SK-MEL-5 (cell line): ENCODE data around the gene IGFALS. TPM values are rescaled to one million over a fixed set of nuclear protein-coding genes. Genes with fewer than 3 reads are reported as not detected.

Experiments used
- DNase-seq: peaks from one replicate; pipeline ENCODE4 v3.0.0-alpha.2; 2016; ENCODE audit warnings: low read depth, low spot score
- in situ Hi-C: cut with HindIII; loops from 2 replicates; pipeline ENCODE4 v1.10.0; 2016; ENCODE audit warnings: low sequenced_read_pairs, high pct_unique_total_duplicates, low pct_unique_long_range_greater_than_20kb
- total RNA-seq: library from RNA; depleted of rRNA; stranded (reverse); fragments of >200 nt; shearing (Covaris generic); gene quantifications from 2 replicates; pipeline ENCODE4 v1.2.3, GENCODE V29; 2014

IGFALS gene
- total RNA-seq, 1 experiment from 2014 or later, result not detected

- in situ Hi-C loops, result no loop called here
- no peak for DNase-seq
Measured at GRCh38 chr16:1762879-1763520, 30.5 kb downstream of the IGFALS start.

- no peak for DNase-seq
- in situ Hi-C loops, result no loop called here
Measured at GRCh38 chr16:1762196-1762878, 31.2 kb downstream of the IGFALS start.

GRCh38 chr16:1761751-1762150 lies 31.8 kb downstream of the IGFALS start:
- in situ Hi-C loops, result no loop called here
- no peak for DNase-seq

- no peak for DNase-seq
- in situ Hi-C loops, result no loop called here
Measured at GRCh38 chr16:1760911-1761310, 32.6 kb downstream of the IGFALS start.

DNA sequence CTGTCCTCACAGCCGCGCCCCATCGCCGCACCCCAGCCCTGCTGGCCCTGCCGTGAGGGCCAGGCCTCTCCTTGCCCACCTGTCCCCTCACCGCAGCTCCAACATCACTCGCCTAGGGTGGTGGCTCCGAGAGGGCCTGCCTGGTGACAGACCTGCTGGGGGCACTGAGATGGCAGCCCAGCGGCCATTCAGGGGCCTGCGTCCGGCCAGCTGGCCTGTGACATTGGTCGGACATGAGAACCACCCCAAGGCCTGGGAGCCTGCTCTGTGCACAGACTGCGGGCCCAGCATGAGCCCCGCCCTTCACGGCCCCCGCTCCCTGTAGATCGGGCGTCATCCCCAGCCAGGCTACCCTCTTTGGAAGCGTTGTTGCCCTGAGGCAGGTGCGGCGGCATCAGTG lies 34.0 kb downstream of the IGFALS start:
- in situ Hi-C loops, result no loop called here
- DNase-seq, result no peak

- in situ Hi-C loops, result no loop called here
- no peak for DNase-seq
Measured at GRCh38 chr16:1758923-1759322, 34.6 kb downstream of the IGFALS start.

DNA sequence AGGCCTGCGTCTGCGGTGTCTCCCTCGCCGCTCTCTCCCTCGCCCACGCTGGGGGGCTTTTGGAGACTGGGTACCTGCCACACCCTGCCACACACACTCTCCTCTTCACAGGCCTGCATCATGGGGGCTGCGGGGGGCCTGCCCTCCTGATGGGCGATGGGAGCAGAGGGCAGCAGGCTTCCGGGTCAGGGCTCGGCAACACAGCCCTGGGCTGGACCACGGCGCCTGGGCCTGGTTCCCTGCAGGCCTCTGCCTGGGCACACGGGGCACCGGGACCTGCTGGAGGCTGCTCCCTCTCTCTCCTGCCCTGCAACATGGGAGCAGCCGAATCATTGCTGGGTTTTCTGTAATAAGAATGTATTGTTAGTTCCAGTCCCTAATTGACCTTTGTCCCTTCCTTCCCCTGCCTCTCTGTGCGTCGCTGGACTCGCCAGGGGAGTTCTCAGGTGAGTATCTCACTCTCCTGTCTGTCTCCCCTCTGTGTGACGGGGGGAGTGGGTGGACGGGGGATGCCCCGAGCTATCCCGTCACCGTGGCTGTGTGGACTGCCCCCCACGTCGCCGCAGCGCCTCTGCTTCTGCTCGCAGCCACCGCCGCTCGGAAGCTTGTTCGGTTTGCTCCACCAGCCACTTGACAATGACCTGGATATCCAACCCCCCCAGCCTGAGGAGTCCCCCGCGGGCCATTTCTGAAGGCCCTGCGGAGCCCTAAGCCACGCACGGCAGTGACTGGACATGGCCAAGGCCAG lies 35.6 kb downstream of the IGFALS start:
- in situ Hi-C loops, result no loop called here
- no peak for DNase-seq

DNA sequence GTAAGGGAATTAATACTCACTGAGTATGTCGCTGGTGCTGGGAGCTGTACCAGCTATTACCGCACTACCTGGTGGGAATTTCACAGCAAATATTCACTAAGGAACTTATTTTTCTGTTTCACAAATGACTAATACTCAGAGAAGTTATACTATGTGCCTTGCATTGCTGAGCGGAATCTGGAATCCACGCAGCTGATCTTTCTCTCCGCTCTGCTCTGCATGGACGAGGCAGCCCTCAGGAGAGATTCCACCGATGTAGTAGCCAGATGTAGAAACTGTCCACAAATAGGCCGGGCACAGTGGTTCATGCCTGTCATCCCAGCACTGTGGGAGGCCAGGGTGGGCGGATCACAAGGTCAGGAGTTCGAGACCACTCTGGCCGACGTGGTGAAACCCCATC lies 39.3 kb downstream of the IGFALS start:
- in situ Hi-C loops, result no loop called here

DNA sequence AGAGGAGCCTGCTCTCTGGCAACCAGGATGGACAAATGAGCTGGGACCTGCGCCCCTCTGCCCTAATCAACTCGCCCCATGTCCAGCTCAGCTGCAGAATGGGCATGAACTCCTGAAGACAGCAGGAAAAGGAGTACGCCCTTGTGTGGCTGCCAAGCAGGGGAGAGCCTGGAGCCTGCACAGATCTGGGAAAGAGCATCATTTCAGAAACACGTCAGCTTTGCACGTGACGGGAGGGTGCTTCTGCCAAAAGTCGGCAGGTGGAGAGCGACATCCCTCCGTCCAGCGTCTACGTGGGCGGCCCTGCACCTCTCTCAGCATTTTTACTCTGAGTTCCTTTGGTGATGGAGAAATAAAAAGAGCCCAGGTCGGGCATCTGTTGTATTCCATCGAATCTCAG lies 40.7 kb downstream of the IGFALS start:
- in situ Hi-C loops, result no loop called here
- DNase-seq, result no peak

More for the DNA sequence above, 39.3 kb downstream of the IGFALS start:
- DNase-seq, result no peak

GRCh38 chr16:1751946-1752345 lies 41.6 kb downstream of the IGFALS start:
- in situ Hi-C loops, result no loop called here

DNA sequence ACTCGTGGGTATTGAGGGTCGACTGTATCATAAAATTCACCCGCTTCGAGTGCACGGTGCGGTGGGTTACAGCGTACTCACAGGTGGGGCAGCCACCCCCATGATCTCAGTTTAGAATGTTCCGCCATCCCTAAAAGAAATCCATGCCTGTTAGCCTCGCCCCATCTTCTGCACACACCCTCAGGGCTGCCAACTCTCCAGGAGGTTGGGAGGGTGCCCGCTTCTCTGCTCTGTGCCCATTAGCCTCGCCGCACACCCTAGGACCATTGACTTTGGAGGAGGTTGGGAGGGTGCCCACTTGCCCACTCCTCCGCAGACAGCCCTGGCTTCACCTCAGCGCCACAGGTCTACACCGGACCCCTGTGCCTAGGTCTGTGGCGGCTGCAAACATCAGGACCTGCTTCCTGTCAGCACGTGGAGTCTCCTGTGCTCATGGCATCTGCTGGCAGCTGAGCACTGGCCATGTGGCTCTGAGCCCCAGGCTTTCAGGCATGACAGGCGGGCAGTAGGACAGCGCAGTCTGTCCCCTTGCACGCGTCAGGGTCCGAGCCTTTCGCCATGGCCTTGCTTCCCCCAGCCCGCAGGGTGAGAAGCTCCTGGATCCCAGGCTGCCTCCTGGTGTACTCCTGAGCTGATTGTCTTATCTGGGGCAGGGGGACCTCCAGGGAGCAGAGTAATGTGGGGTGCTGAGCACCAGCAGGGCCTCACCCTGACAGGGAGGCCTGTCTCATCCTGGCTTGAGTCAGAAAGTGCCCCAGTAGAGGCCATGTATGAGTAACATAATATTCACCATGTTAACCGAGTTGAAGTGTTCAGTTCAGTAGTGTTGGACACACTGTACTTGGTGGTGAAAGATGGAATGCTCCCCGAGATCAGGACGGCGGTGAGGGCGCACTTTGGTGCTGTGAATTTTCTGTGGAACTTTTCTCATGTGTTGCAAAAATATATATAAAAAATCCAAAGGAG lies 44.1 kb downstream of the IGFALS start:
- in situ Hi-C loops, result no loop called here
- DNase-seq, result no peak

More at GRCh38 chr16:1751946-1752345, 41.6 kb downstream of the IGFALS start:
- no peak for DNase-seq

GRCh38 chr16:1747934-1748333 lies 45.6 kb downstream of the IGFALS start:
- DNase-seq, result no peak
- in situ Hi-C loops, result no loop called here

DNA sequence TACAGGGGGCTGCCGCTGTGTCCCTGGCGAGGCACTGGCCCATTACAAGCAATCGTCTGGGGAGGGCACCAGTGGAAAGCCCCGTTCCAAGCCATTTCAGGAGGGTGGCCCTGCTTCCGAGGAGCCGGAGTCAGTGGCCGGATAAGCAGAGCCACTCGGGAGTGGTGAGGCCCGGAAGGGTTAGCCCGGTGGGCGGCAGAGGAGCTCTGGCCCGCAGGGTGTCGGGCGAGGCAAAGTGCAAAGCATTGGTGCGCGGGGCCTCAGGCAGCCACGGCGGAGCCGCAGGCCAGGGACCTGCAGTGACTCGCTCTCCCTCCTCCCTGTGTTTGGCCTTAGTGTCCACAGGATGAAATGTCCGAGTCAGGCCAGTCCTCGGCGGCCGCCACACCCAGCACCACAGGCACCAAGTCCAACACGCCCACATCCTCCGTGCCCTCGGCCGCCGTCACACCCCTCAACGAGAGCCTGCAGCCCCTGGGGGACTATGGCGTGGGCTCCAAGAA lies 46.8 kb downstream of the IGFALS start:
- DNase-seq, result no peak

GRCh38 chr16:1745900-1746692 lies 47.4 kb downstream of the IGFALS start:
- in situ Hi-C loops, result no loop called here
- DNase-seq, result no peak

More for the DNA sequence above, 46.8 kb downstream of the IGFALS start:
- in situ Hi-C loops, result no loop called here

DNA sequence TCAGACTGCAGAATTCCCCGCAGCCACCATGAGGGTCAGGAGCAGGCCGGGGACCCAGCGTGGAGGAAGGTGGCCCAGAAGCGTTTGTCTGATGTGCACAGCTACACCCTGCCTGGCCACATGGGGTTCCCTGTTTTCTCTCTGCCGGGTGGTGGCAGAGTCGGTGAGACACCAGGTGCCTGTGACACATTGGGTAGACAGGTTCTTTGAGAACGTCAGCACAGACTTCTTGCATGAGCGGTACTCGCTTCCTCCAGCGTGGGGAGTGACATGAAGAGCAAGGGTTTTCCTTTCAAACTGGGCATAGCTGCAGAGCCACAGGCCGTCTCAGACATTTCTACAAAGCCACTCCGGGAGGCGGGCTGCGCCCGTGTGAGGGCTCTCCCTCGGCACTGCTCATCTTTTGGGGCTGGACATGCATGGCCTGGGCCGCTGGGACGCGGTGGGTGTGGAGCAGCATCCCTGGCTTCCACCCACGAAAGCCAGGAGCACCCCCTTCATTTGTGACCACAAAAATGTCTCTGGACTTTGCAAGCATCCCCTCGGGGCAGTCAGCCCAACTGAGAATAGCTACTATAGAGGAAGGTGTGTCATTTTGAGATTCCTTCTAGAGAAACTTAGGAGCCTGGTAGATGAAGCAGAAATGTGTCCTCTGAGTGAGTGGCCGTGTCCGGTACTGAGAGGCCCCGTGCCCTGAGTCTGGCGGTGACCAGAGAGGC lies 48.2 kb downstream of the IGFALS start:
- in situ Hi-C loops, result no loop called here
- no peak for DNase-seq

DNA sequence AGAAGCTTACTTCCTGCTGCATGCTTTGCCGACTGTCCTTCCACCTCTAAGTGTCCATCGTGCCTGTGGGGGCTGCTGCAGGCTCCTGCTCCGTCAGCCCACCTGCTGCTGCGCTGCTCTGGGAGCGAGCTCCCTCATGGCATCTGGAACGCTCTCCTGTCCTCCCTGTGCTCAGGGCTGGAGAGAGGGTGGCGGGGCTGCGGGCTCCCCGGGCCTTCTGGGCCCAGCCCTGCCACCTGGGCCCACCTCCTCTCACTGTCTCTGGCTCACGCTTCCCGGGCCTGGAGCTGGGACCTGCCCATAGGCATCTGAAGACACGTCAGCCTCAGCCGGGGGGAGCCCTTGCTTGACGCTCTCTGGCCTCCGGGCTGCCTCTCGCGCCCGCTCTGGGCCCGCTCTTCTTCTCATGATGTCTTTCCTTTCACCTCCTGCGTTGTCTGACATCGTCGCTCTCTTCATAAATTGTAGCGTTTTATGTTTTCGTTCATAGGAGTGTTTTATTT lies 49.1 kb downstream of the IGFALS start:
- in situ Hi-C loops, result no loop called here
- no peak for DNase-seq
